Upper lobe of right lung (tissue), 1 donor: ENCODE measurements around the gene IFT43. TPM values are rescaled to one million over a fixed set of nuclear protein-coding genes. Genes with fewer than 3 reads are reported as not detected.

ENCODE experiments used
- ATAC-seq: fragments of 200-7000 bp; cut with Tn5 transposase; one replicate; pipeline ENCODE4 v1.9.1; 2020; ENCODE audit warnings: mild to moderate bottlenecking, moderate library complexity
- DNase-seq: peaks from one replicate; pipeline ENCODE4 v3.0.0-alpha.2; 2020
- H3K27ac ChIP-seq: fragments of 200-600 bp; one replicate; pipeline ENCODE4 v1.8.0; 2022
- H3K27me3 ChIP-seq: fragments of 200-600 bp; one replicate; pipeline ENCODE4 v1.8.0; 2022; ENCODE audit warnings: mild to moderate bottlenecking
- H3K36me3 ChIP-seq: fragments of 200-600 bp; one replicate; pipeline ENCODE4 v1.8.0; 2022
- H3K4me1 ChIP-seq: fragments of 200-600 bp; one replicate; pipeline ENCODE4 v1.8.0; 2022
- H3K4me3 ChIP-seq: fragments of 200-600 bp; one replicate; pipeline ENCODE4 v1.8.0; 2022; ENCODE audit warnings: mild to moderate bottlenecking
- H3K9me3 ChIP-seq: fragments of 200-600 bp; one replicate; pipeline ENCODE4 v1.8.0; 2022
- intact Hi-C: fragments of 100-400 bp; cut with DNase I; formaldehyde crosslinking; loops from one replicate; pipeline ENCODE4 v1.11.0; 2022
- total RNA-seq: library from RNA; stranded (reverse); fragmentation: NEBNext Ultra II Directional; extraction: Animal tissue kit (Norgen Biotek cat#: 25700); gene quantifications from one replicate; pipeline ENCODE4 v1.2.1, GENCODE V29; 2021
- TF ChIP-seq, protein P1 (sequence below): fragments of 200-600 bp; IDR thresholded peaks from one replicate; pipeline ENCODE4 v1.8.0; 2022; ENCODE audit warnings: antibody characterized with exemption
- donor health status: DM: no; HTN: yes; CAD: no; lungs with severe emphysema.

The IFT43 gene
- total RNA-seq, 1 donor from 2014 or later, result 24.8 TPM

DNA sequence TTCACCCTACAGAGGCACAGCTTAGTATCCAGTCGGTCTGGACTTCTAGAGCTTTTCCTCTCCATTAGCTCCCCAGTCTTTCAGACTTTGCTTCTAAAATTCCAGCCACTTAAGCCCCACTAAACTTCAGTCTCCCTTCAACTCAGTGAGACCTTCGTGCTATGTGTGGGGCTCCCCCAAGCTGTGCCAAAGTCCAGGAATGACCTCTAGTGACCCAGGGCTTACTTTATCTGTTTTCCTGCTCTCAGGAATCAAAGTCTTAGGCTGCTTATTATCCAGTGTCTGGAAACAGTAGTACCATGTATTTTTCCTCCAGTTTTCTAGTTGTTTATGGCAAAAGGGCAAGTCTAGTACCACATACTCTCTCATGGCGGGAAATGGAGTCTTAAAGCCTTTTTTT lies 77.8 kb downstream of the IFT43 start:
- no peak for ATAC-seq
- H3K27me3 ChIP-seq, result no peaks in the 10 kb centered on the region
- intact Hi-C loops, result no loop called here
- DNase-seq, result no peak
- H3K36me3 ChIP-seq, result peaks cover 17% of the 10 kb centered on the region
- H3K4me3 ChIP-seq, result no peak overlapping the region
- TF ChIP-seq, protein P1, sequence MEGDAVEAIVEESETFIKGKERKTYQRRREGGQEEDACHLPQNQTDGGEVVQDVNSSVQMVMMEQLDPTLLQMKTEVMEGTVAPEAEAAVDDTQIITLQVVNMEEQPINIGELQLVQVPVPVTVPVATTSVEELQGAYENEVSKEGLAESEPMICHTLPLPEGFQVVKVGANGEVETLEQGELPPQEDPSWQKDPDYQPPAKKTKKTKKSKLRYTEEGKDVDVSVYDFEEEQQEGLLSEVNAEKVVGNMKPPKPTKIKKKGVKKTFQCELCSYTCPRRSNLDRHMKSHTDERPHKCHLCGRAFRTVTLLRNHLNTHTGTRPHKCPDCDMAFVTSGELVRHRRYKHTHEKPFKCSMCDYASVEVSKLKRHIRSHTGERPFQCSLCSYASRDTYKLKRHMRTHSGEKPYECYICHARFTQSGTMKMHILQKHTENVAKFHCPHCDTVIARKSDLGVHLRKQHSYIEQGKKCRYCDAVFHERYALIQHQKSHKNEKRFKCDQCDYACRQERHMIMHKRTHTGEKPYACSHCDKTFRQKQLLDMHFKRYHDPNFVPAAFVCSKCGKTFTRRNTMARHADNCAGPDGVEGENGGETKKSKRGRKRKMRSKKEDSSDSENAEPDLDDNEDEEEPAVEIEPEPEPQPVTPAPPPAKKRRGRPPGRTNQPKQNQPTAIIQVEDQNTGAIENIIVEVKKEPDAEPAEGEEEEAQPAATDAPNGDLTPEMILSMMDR, result no peak
- H3K9me3 ChIP-seq, result no peaks in the 10 kb centered on the region
- no peak overlapping the region for H3K27ac ChIP-seq
- no peaks in the 10 kb centered on the region for H3K4me1 ChIP-seq

DNA sequence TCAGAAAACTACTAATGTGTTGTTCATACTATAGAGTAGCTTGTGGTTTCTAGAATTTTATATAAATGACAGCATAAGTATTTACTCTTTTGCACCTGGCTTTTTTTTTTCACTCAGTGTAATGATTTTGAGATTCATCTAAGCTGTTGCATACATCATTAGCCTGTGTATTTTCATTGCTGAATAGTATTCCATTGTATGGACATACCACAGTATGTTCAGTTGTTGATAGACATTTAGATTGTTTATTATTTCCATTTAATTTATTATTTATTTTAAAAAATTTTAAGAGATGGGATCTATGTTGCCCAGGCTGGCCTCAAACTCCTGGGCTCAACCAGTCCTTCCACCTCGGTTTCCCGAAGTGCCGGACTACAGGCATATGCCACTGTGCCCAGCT lies 80.0 kb downstream of the IFT43 start:
- TF ChIP-seq, protein P1, result no peak
- Histone ChIP-seq H3K4me3 (no peak overlapping the region), H3K36me3 (peaks cover 5% of the 10 kb centered on the region), H3K4me1 (no peaks in the 10 kb centered on the region), H3K9me3 (no peaks in the 10 kb centered on the region), H3K27me3 (no peaks in the 10 kb centered on the region), H3K27ac (no peak overlapping the region)
- DNase-seq (no peak), ATAC-seq (no peak)
- intact Hi-C loops, result no loop called here

DNA sequence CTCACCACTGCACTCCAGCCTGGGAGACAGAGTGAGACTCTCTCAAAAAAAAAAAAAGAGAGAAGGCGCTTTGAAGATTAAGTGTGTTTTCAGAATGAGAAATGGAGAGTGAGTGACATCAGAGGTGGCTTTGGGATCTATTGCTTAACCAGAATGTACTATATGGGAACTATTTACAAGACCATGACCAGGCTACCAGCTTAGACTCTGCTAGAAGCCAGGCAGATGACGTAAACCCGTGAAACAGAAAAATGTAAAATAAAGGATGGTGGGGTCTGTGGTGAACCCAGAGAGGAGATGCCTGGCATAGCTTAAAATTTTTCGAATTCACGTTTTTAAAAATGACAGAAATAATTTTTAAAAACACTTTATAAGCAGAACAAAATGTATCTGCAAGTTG lies 82.0 kb downstream of the IFT43 start:
- Histone ChIP-seq H3K4me3 (no peak overlapping the region), H3K36me3 (peaks cover 5% of the 10 kb centered on the region), H3K27ac (no peak overlapping the region), H3K9me3 (no peaks in the 10 kb centered on the region), H3K4me1 (no peaks in the 10 kb centered on the region), H3K27me3 (no peaks in the 10 kb centered on the region)
- intact Hi-C loops, result no loop called here
- DNase-seq, result no peak
- TF ChIP-seq, protein P1, result no peak
- ATAC-seq, result no peak

DNA sequence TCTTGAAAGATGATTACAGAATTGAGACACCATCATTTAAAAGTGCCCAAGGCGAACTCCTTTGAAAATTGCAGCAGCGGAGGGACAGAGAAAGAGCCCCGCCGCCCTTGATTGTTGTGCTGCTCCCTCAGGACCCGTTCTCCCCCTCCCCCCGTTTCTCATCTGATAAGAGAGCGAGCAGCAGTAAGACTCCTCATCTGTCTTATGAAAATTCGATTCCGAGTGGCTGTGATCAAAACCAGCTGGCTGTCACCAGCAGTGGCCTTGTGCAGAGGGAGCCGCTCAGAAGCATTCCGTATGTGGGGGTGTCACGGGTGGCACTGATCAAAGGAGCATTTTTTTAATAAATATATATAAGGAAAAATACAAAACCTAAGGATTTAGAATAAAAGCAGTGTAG lies 88.2 kb downstream of the IFT43 start:
- Histone ChIP-seq H3K9me3 (no peaks in the 10 kb centered on the region), H3K4me1 (peaks cover 3% of the 10 kb centered on the region), H3K27ac (no peak overlapping the region), H3K36me3 (peaks cover 5% of the 10 kb centered on the region), H3K27me3 (no peaks in the 10 kb centered on the region), H3K4me3 (no peak overlapping the region)
- intact Hi-C loops, result no loop called here
- TF ChIP-seq, protein P1, result no peak
- DNase-seq, result no peak
- no peak for ATAC-seq

DNA sequence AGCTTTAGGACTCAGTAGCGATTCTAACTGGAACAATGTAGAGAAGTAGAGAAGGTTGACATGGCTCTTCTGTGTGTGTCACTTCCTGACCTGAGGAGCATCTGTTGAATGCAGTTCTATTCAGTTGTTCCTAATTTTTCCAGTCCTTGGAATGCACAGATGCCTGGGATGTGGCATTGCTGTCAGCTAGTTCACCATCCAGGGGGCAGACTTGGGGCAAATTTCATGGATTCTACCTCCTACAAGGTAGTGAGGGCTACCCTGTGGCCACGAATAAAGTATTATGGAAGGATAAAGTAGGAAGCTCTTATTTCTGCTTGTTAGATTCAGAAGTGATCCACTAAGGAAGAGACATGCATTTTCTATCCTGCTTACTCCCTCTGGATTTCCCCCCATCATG lies 91.8 kb downstream of the IFT43 start:
- Histone ChIP-seq H3K27ac (no peak overlapping the region), H3K27me3 (no peaks in the 10 kb centered on the region), H3K4me3 (no peak overlapping the region), H3K9me3 (no peaks in the 10 kb centered on the region), H3K36me3 (no peaks in the 10 kb centered on the region), H3K4me1 (peaks cover 3% of the 10 kb centered on the region)
- TF ChIP-seq, protein P1, result no peak
- intact Hi-C loops, result no loop called here
- ATAC-seq, result no peak
- no peak for DNase-seq

DNA sequence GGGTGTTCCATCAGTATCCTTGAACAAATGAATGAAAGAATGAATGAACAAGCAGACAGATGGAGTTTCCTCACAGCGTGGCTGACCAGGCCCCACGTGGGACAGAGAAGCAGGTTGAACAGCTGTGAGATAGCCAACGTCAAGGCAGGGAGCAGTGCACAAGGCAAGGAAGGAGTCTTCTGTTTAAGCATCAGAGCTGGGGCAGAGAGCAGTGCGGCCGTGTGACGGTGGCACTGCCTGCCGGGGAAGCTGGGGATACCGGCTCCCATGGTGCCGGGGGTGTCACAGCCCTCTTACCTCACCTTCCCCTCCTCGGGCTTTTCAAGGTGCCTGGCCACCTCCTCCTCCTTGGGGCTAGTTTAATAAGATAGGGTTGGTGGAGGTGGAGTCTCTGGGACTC lies 92.9 kb downstream of the IFT43 start:
- no peaks in the 10 kb centered on the region for H3K9me3 ChIP-seq
- DNase-seq (no peak), ATAC-seq (no peak)
- H3K4me1 ChIP-seq, result peaks cover 3% of the 10 kb centered on the region
- TF ChIP-seq, protein P1, result no peak
- intact Hi-C loops, result no loop called here
- H3K4me3 ChIP-seq, result no peak overlapping the region
- no peaks in the 10 kb centered on the region for H3K27me3 ChIP-seq
- peaks cover 10% of the 10 kb centered on the region for H3K36me3 ChIP-seq
- H3K27ac ChIP-seq, result no peak overlapping the region
